Tibial nerve (tissue), 4 donors: ENCODE data around the gene PLS1. TPM values are rescaled to one million over a fixed set of nuclear protein-coding genes. Genes with fewer than 3 reads are reported as not detected.
"Not testable (repeated sequence)": the region's sequence is repeated elsewhere in the genome, so short reads cannot be mapped to it uniquely, and the experiment has no call there.

Experiments used
- DNase-seq, 2 donors: peaks; one replicate each; pipeline ENCODE4 v3.0.0-alpha.2; 2019; ENCODE audit warnings: low spot score in 2 of 2
- H3K27ac ChIP-seq, 4 donors: fragments of 200-600 bp; sonication (generic) in 3 of 4; one replicate each; pipeline ENCODE4 v1.5.1; 2017 to 2019; ENCODE audit warnings: mild to moderate bottlenecking in 1 of 4
- H3K27me3 ChIP-seq, 2 donors: fragments of 200-600 bp; sonication (generic) in 1 of 2; one replicate each; pipeline versions ENCODE4 v1.5.1 to v1.6.0; 2017 to 2019
- H3K36me3 ChIP-seq, 3 donors: fragments of 200-600 bp; sonication (generic); one replicate each; pipeline ENCODE4 v1.5.1; 2018 to 2019
- H3K4me1 ChIP-seq, 4 donors: fragments of 200-600 bp; sonication (generic) in 3 of 4; one replicate each; pipeline ENCODE4 v1.5.1; 2017 to 2019
- H3K4me3 ChIP-seq, 4 donors: fragments of 200-600 bp; sonication (generic) in 3 of 4; one replicate each; pipeline ENCODE4 v1.5.1; 2017 to 2019; ENCODE audit warnings: mild to moderate bottlenecking in 1 of 4, moderate library complexity in 1 of 4
- H3K9me3 ChIP-seq, 4 donors: fragments of 200-600 bp; sonication (generic) in 3 of 4; one replicate each; pipeline ENCODE4 v1.5.1; 2017 to 2019
- EP300 ChIP-seq, 2 donors: sonication (generic); formaldehyde crosslinking; IDR thresholded peaks; one replicate each; pipeline ENCODE4 v1.6.1; 2017; ENCODE audit warnings: antibody characterized with exemption in 2 of 2, mild to moderate bottlenecking in 1 of 2
- POLR2A ChIP-seq, 2 donors: fragments of 450-650 bp; IDR thresholded peaks; one replicate each; pipeline ENCODE4 v1.6.1; 2017; ENCODE audit warnings: antibody characterized with exemption in 2 of 2, mild to moderate bottlenecking in 2 of 2, moderate library complexity in 2 of 2
- WGBS, 2 donors: methylation state at CpG; one replicate each; pipeline ENCODE4 v1.1.5; 2018; 5-methylcytosine and 5-hydroxymethylcytosine counted together
- total RNA-seq, 4 donors: library from RNA; depleted of rRNA; stranded (reverse); fragments of >200 nt; gene quantifications; one replicate each; pipeline ENCODE4 v1.1.0, GENCODE V29; 2016
- TF ChIP-seq, protein P1 (sequence below), 5 experiments: fragments of 200-600 bp in 3 of 5; fragments of 450-650 bp in 2 of 5; sonication (generic) in 3 of 5; IDR thresholded peaks; one replicate each; pipeline ENCODE4 v1.5.1; 2016 to 2019; ENCODE audit warnings: antibody characterized with exemption in 5 of 5, mild to moderate bottlenecking in 3 of 5, moderate library complexity in 2 of 5

The PLS1 gene
- total RNA-seq, 4 donors from 2014 or later: 0.66 to 3.6 (median 0.90) TPM; not detected in 1

- Histone ChIP-seq H3K4me1 (peaks cover 0 to 7% (median 0%) of the 10 kb centered on the region in 4 donors), H3K4me3 (no peak overlapping the region), H3K36me3 (no peaks in the 10 kb centered on the region), H3K9me3 (no peaks in the 10 kb centered on the region), H3K27ac (no peak overlapping the region), H3K27me3 (no peaks in the 10 kb centered on the region)
- no peak for DNase-seq
- 98 to 99% methylated on average over 2 of the region's 2 CpGs for whole genome bisulfite sequencing, 2 donors
- TF ChIP-seq POLR2A (IDR thresholded peaks at IDR 0.05): no peak
- TF ChIP-seq, protein P1, sequence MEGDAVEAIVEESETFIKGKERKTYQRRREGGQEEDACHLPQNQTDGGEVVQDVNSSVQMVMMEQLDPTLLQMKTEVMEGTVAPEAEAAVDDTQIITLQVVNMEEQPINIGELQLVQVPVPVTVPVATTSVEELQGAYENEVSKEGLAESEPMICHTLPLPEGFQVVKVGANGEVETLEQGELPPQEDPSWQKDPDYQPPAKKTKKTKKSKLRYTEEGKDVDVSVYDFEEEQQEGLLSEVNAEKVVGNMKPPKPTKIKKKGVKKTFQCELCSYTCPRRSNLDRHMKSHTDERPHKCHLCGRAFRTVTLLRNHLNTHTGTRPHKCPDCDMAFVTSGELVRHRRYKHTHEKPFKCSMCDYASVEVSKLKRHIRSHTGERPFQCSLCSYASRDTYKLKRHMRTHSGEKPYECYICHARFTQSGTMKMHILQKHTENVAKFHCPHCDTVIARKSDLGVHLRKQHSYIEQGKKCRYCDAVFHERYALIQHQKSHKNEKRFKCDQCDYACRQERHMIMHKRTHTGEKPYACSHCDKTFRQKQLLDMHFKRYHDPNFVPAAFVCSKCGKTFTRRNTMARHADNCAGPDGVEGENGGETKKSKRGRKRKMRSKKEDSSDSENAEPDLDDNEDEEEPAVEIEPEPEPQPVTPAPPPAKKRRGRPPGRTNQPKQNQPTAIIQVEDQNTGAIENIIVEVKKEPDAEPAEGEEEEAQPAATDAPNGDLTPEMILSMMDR (IDR thresholded peaks at IDR 0.05): no peak
- TF ChIP-seq EP300 (IDR thresholded peaks at IDR 0.05): no peak
Observed at GRCh38 chr3:142734834-142735233, 138.6 kb downstream of the PLS1 start.

- Histone ChIP-seq H3K27me3 (no peaks in the 10 kb centered on the region), H3K27ac (no peak overlapping the region), H3K4me1 (peaks cover 0 to 7% (median 0%) of the 10 kb centered on the region in 4 donors), H3K9me3 (no peaks in the 10 kb centered on the region), H3K4me3 (no peak overlapping the region), H3K36me3 (no peaks in the 10 kb centered on the region)
- TF ChIP-seq, protein P1 (IDR thresholded peaks at IDR 0.05): no peak
- no peak for TF ChIP-seq POLR2A (IDR thresholded peaks at IDR 0.05)
- TF ChIP-seq EP300 (IDR thresholded peaks at IDR 0.05): no peak
- no peak for DNase-seq
Observed at GRCh38 chr3:142735462-142735861, 139.3 kb downstream of the PLS1 start.

DNA sequence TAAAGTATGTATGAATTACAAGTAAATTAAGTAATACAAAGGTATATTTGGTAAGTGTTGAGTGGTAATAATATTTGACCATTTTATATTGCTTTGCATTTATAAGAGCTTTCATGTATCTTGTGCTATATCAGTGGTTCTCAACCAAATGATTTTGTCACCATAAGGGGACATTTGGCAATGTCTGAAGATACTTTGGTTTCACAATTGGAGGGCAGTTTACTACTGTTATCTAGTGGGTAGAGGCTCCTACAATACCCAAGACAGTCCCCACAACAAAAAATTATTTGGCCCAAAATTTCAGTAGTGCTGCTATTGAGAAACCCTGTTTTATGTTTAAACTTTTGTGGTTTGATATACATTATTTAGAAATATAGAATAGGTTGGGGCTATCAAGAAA, 142.2 kb downstream of the PLS1 start:
- TF ChIP-seq, protein P1 (IDR thresholded peaks at IDR 0.05): no peak
- TF ChIP-seq POLR2A (IDR thresholded peaks at IDR 0.05): no peak
- TF ChIP-seq EP300 (IDR thresholded peaks at IDR 0.05): no peak
- H3K36me3 ChIP-seq: no peaks in the 10 kb centered on the region
- H3K9me3 ChIP-seq: no peaks in the 10 kb centered on the region
- H3K4me3 ChIP-seq: no peak overlapping the region
- H3K27me3 ChIP-seq: no peaks in the 10 kb centered on the region
- peaks cover 0 to 7% (median 0%) of the 10 kb centered on the region in 4 donors for H3K4me1 ChIP-seq
- H3K27ac ChIP-seq: no peak overlapping the region
- no peak for DNase-seq

DNA sequence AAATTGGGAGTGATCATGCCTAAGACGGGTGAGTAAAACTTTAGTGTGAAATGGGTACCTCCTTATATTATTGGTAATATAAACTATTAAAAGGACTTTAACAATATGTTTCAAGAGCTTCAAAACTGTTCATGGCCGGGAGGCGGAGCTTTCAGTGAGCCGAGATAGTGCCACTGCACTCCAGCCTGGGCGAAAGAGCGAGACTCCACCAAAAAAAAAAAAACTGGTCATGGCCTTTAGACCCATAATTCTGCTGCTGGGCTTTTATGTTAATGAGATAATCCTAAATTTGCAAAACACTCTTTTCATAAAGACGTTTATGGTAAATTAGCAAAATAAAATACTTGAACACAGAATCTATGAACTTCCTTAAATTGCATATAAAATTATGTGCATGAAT, 150.5 kb downstream of the PLS1 start:
- no peak for DNase-seq
- H3K9me3 ChIP-seq: no peaks in the 10 kb centered on the region
- H3K4me1 ChIP-seq: no peaks in the 10 kb centered on the region
- peaks cover 0 to 32% (median 0%) of the 10 kb centered on the region in 3 donors for H3K36me3 ChIP-seq
- H3K27ac ChIP-seq: no peak overlapping the region
- no peaks in the 10 kb centered on the region for H3K27me3 ChIP-seq
- 91 to 92% methylated on average over 7 of the region's 7 CpGs for WGBS, 2 donors
- TF ChIP-seq EP300 (IDR thresholded peaks at IDR 0.05) (no peak), POLR2A (IDR thresholded peaks at IDR 0.05) (no peak)
- TF ChIP-seq, protein P1 (IDR thresholded peaks at IDR 0.05): no peak
- no peak overlapping the region for H3K4me3 ChIP-seq

DNA sequence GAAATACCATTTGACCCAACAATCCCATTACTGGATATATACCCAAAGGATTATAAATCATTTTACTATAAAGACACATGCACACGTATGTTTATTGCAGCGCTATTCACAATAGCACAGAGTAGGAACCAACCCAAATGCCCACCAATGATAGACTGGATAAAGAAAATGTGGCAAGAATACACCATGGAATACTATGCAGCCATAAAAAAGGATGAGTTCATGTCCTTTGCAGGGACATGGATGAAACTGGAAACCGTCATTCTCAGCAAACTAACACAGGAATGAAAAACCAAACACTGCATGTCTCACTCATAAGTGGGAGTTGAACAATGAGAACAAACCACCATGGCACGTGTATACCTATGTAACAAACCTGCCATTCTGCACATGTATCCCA, 154.3 kb downstream of the PLS1 start:
- 92 to 97% methylated on average over 4 of the region's 4 CpGs for WGBS, 2 donors
- H3K27me3 ChIP-seq, H3K27ac ChIP-seq, H3K4me1 ChIP-seq, DNase-seq, H3K9me3 ChIP-seq, H3K4me3 ChIP-seq: not testable (repeated sequence)
- H3K36me3 ChIP-seq: peaks cover 0 to 29% (median 0%) of the 10 kb centered on the region in 3 donors

DNA sequence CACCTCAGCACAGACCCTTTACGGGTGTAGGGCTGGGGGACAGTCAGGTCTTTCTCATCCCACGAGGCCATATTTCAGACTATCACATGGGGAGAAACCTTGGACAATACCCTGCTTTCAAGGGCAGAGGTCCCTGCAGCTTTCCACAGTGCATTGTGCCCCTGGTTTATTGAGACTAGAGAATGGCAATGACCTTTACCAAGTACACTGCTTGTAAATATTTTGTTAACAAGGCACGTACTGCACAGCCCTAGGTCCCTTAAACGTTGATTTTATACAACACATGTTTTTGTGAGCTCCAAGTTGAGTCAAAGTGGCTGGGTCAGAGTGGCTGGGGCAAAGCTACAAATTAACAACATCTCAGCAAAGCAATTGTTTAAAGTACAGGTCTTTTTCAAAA, 156.4 kb downstream of the PLS1 start:
- 45 to 50% methylated on average over 4 of the region's 4 CpGs for WGBS, 2 donors
- H3K4me1 ChIP-seq: not testable (repeated sequence)

More for the DNA sequence above, 156.4 kb downstream of the PLS1 start:
- not testable (repeated sequence) for H3K27ac ChIP-seq, H3K27me3 ChIP-seq, H3K4me3 ChIP-seq, H3K9me3 ChIP-seq, DNase-seq
- peaks cover 0 to 27% (median 0%) of the 10 kb centered on the region in 3 donors for H3K36me3 ChIP-seq
